Measurements from ENCODE around the gene CACNA1I. TPM values are rescaled to one million over a fixed set of nuclear protein-coding genes. Genes with fewer than 3 reads are reported as not detected.

The CACNA1I gene
- total RNA-seq, 2 donors from 2014 or later = 0.33 to 0.52 TPM

DNA sequence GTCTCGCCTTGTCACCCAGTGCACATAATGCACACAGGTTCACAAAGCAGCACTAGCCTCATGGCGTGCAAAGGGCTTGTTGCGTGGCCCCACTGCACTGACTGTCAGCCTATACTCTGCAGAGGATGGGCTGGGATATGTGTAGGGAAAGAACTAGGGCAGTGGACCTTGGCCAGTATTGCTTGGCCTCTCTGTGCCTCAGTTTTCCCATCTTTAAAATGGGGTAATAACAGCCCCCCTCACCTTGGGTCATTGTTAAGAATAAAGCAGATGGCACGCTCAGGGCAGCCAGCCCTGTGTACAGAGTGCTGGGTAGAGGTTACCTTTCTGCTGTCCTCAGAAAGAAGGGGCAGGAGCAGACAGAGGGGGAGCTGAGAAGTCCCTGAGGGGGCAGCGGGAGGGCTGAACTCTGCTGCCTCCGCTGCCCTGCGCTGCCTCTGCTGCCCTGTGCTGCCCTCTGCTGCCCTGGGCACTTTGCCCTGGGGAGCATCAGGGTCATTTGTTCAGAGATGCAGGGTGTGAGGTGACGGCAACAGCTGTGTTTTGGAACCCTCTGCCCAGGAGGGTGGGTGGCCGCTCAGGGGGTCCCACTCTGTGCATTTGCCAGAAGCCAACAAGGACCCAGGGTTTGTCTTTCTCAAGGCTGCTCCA, 71.2 kb downstream of the CACNA1I start:
- no peaks in the 10 kb centered on the region for H3K4me1 ChIP-seq
- H3K9me3 ChIP-seq = no peaks in the 10 kb centered on the region
- 67 to 83% methylated on average over 5 to 9 of the region's 9 CpGs for WGBS, 2 donors
- no peak for DNase-seq
- intact Hi-C loops (cut with DNase I) = no loop called here
- no peak overlapping the region for H3K4me3 ChIP-seq
- H3K27me3 ChIP-seq = no peaks in the 10 kb centered on the region
- no peak for ATAC-seq
- H3K36me3 ChIP-seq (replicated peaks in 1 of 2; ENCODE audit: insufficient read depth in 1 of 2, low read depth in 2 of 2) = no peaks in the 10 kb centered on the region
- no peak overlapping the region for H3K27ac ChIP-seq
- TF ChIP-seq, protein P1, sequence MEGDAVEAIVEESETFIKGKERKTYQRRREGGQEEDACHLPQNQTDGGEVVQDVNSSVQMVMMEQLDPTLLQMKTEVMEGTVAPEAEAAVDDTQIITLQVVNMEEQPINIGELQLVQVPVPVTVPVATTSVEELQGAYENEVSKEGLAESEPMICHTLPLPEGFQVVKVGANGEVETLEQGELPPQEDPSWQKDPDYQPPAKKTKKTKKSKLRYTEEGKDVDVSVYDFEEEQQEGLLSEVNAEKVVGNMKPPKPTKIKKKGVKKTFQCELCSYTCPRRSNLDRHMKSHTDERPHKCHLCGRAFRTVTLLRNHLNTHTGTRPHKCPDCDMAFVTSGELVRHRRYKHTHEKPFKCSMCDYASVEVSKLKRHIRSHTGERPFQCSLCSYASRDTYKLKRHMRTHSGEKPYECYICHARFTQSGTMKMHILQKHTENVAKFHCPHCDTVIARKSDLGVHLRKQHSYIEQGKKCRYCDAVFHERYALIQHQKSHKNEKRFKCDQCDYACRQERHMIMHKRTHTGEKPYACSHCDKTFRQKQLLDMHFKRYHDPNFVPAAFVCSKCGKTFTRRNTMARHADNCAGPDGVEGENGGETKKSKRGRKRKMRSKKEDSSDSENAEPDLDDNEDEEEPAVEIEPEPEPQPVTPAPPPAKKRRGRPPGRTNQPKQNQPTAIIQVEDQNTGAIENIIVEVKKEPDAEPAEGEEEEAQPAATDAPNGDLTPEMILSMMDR (IDR thresholded peaks at IDR 0.05) = no peak
- TF ChIP-seq POLR2A (IDR thresholded peaks at IDR 0.05) = no peak

DNA sequence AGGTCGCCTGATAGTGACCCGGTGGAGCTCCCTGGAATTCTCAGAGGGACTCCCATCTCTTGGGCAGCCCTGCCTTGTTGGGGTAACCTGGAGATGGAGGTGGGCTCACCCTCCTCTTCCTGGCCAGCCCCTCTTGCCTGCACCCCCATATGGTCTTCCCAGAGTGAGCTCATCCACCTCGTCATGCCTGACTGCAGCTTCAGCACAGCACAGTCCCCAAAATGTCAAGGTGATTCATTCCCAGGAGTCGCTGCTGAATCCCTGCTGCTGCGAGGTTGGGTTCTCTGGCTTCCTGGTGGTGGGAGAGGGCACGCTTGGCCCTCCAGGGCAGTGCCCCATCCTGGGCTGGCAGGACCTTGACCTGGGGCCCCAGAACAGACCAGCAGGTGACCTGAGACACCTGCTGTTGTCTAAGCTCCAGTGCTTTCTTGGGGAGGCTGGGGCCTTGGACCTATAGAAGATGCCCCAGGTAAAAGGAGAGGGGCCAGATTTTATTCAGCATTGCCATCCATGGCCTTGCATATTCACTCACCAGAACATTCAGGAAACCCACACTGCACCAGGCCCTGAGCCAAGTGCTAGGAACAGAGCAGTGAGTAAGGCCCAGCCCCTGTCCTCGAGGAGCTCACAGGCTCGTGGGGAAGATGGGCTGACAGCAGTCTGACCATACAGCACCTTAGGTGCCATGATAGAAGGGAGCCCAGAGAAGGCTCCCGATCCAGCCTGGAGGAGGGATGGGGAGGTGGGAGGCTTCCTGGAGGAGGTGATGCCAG, 72.9 kb downstream of the CACNA1I start:
- intact Hi-C loops (cut with DNase I) = no loop called here
- Histone ChIP-seq H3K36me3 (replicated peaks in 1 of 2; ENCODE audit: insufficient read depth in 1 of 2, low read depth in 2 of 2) (no peaks in the 10 kb centered on the region), H3K27ac (no peak overlapping the region), H3K9me3 (no peaks in the 10 kb centered on the region), H3K27me3 (no peaks in the 10 kb centered on the region), H3K4me3 (no peak overlapping the region), H3K4me1 (no peaks in the 10 kb centered on the region)
- 45 to 61% methylated on average over 4 to 9 of the region's 9 CpGs for WGBS, 2 donors
- ATAC-seq (no peak), DNase-seq (no peak)
- no peak for TF ChIP-seq POLR2A (IDR thresholded peaks at IDR 0.05)
- TF ChIP-seq, protein P1 (IDR thresholded peaks at IDR 0.05) = no peak

DNA sequence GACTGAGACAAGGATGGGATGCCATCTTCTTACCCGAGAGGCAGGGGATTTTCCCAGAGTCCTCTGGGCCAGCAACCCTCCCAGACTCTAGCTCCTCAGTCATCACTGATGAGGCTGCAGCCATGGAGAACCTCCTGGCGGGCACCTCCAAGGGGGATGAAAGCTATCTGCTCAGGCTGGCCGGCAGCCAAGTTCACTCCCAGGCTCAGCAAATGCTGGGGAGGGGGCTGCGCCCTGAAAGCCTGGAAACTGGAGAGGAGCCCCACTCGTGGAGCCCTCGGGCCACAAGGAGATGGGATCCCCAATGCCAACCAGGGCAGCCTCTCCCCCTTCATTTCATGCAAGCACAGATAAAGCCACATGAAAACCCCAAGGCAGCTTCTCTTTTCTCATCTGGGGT, 75.0 kb downstream of the CACNA1I start:
- Histone ChIP-seq H3K27ac (no peak overlapping the region), H3K9me3 (no peaks in the 10 kb centered on the region), H3K4me1 (no peaks in the 10 kb centered on the region), H3K4me3 (no peak overlapping the region), H3K36me3 (replicated peaks in 1 of 2; ENCODE audit: insufficient read depth in 1 of 2, low read depth in 2 of 2) (no peaks in the 10 kb centered on the region), H3K27me3 (no peaks in the 10 kb centered on the region)
- no peak for ATAC-seq
- no peak for DNase-seq
- 50 to 63% methylated on average over 2 to 6 of the region's 6 CpGs for WGBS, 2 donors
- TF ChIP-seq, protein P1 (IDR thresholded peaks at IDR 0.05) = no peak
- TF ChIP-seq POLR2A (IDR thresholded peaks at IDR 0.05) = no peak
- intact Hi-C loops (cut with DNase I) = no loop called here

DNA sequence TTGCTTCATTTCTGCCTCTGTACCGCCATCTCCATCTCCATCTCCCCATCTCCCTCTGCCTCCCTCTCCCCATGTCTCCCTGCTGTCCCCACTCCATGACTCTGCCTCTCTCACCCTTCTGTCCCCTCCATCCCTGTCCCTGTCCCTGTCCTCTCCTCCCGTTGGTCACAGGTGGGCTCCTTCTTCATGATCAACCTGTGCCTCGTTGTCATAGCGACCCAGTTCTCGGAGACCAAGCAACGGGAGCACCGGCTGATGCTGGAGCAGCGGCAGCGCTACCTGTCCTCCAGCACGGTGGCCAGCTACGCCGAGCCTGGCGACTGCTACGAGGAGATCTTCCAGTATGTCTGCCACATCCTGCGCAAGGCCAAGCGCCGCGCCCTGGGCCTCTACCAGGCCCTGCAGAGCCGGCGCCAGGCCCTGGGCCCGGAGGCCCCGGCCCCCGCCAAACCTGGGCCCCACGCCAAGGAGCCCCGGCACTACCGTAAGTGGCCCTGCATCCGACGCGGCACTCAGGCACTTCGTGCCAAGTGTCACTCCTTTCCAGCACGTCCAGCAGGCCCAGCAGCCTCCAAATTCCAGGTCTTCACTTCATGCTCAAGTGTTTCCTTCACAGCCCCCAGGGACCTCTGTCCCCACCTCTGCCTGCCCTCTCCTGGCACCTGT, 76.0 kb downstream of the CACNA1I start:
- Histone ChIP-seq H3K27ac (no peak overlapping the region), H3K9me3 (no peaks in the 10 kb centered on the region), H3K36me3 (replicated peaks in 1 of 2; ENCODE audit: insufficient read depth in 1 of 2, low read depth in 2 of 2) (no peaks in the 10 kb centered on the region), H3K27me3 (no peaks in the 10 kb centered on the region), H3K4me1 (no peaks in the 10 kb centered on the region), H3K4me3 (no peak overlapping the region)
- intact Hi-C loops (cut with DNase I) = no loop called here
- ATAC-seq (no peak), DNase-seq (no peak)
- WGBS, 2 donors = 82 to 88% methylated on average over 13 to 31 of the region's 31 CpGs
- TF ChIP-seq, protein P1 (IDR thresholded peaks at IDR 0.05) = no peak
- TF ChIP-seq POLR2A (IDR thresholded peaks at IDR 0.05) = no peak

Data from body of pancreas (tissue), 4 donors.